RWPE1 (cell line): ENCODE data around the gene ZSWIM5.
"Not testable (repeated sequence)": the region's sequence is repeated elsewhere in the genome, so short reads cannot be mapped to it uniquely, and the experiment has no call there.

Experiments used
- CTCF ChIA-PET: fragments of 350-600 bp; sonication (Branson Sonifier 250); formaldehyde crosslinking; extraction: SDS; loops from one replicate; lab custom pipeline; 2021; lab: Yijun Ruan, JAX
- POLR2A ChIA-PET: fragments of 400-600 bp; formaldehyde crosslinking; extraction: SDS; loops from one replicate; lab custom pipeline; 2020; ENCODE audit warnings: antibody characterized with exemption; ENCODE audit not compliant: low non-redundant PET; lab: Yijun Ruan, JAX
- DNase-seq: peaks from one replicate; pipeline ENCODE4 v3.0.0; 2012; ENCODE audit warnings: low spot score
- H3K27ac ChIP-seq: fragments of 450-650 bp; 2 replicates; pipeline ENCODE4 v1.5.1; 2017
- CTCF ChIP-seq: fragments of 450-650 bp; conservative IDR thresholded peaks from 2 replicates; pipeline ENCODE4 v1.5.1; 2017; ENCODE audit warnings: low read depth, mild to moderate bottlenecking

The ZSWIM5 gene

DNA sequence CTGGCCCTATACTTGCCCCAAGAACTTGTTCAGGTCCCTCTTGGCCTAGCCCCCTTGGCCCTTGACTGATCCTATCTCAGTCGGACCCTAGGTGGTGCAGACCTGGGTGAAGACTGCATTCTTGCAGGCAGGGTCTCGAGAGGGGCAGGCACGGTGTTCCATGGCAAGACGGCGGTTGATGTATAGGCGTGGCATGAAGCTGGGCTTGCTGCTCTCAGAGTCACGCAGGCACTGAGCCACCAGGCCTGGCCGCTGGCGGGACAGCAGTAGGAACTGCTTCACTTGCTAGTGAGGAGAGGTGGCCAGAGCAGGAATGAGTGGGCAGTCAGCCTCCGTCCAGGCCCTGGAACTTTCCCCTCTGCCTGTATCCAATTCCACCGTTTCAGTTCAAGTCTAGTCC, 199.1 kb downstream of the ZSWIM5 start:
- POLR2A ChIA-PET = no interaction called here
- no peak for DNase-seq
- CTCF ChIA-PET = no interaction called here
- no peak for TF ChIP-seq CTCF
- no peak overlapping the region for H3K27ac ChIP-seq

DNA sequence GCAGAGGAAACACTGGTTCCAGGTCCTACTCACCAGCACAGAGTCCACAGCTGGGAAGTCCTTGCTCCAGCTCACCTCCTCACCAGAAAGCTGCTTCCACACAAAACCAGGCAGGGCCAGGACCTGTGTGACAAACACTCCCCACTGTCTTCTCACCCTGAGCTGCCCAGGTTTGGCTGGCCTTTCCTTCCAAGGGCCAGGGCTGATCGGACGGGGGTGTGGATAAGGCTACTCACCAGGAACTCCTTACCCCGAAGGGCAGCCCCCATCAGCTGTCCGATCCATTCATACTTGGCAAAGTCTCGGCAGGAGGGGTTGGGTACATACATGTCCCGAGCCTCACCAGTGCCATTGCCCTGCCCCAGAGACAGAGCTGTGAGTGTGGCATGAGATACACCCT, 200.6 kb downstream of the ZSWIM5 start:
- DNase-seq = no peak
- TF ChIP-seq CTCF = no peak
- CTCF ChIA-PET = interaction anchor here (0.6 kb wide), 2 partner anchors 353 to 705 kb away, joined by 3 read pairs; no protein-coding TSS in a partner anchor
- POLR2A ChIA-PET = interaction anchor here (0.6 kb wide), 1 partner anchor 18 kb away, joined by 6 read pairs; no protein-coding TSS in a partner anchor
- H3K27ac ChIP-seq = no peak overlapping the region

- TF ChIP-seq CTCF = no peak
- ChIA-PET POLR2A (no interaction called here), CTCF (interaction anchor here (0.6 kb wide), 1 partner anchor 508 kb away, joined by 4 read pairs; no protein-coding TSS in a partner anchor)
- DNase-seq = no peak
- H3K27ac ChIP-seq = 0 out of 2 replicates have a peak overlapping the region, but pooled peaks have one; percentile 7
Measured at GRCh38 chr1:45004281-45004920, 202.0 kb downstream of the ZSWIM5 start.

DNA sequence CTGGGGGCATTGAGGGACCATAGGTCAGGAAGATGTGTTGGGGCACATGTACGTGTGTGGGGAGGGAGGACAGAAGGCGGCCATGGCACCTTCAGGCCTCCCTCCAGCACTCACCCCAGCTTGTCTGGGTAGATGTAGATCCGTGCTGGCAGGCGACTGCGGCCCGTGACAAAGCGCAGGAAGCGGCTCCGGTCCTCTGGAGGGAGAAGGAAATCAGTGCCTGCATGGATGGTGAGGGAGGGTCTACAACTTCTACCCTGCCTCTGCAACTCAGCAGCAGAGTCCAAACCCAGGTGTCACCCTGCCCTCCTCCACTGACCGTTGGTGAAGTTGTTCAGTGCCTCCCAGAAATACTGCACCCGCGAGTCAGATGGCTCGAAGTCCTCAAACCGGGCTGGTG, 202.7 kb downstream of the ZSWIM5 start:
- ChIA-PET CTCF (no interaction called here), POLR2A (no interaction called here)
- DNase-seq = no peak
- TF ChIP-seq CTCF = no peak
- 0 out of 2 replicates have a peak overlapping the region, but pooled peaks have one; percentile 7 for H3K27ac ChIP-seq

- no peak for TF ChIP-seq CTCF
- ChIA-PET POLR2A (no interaction called here), CTCF (no interaction called here)
- DNase-seq = no peak
- peak overlapping the region; percentile 7; the same call in 1 of the 2 replicates for H3K27ac ChIP-seq
Measured at GRCh38 chr1:45002650-45003645, 203.5 kb downstream of the ZSWIM5 start.

GRCh38 chr1:45001576-45001975, 204.8 kb downstream of the ZSWIM5 start:
- H3K27ac ChIP-seq, DNase-seq, POLR2A ChIA-PET: not testable (repeated sequence)
- CTCF ChIA-PET = interaction anchor here (0.6 kb wide), 1 partner anchor 202 kb away, joined by 4 read pairs; no protein-coding TSS in a partner anchor
